ENCODE results near the gene ORAI3.

- TF ChIP-seq CTCF (IDR thresholded peaks at IDR 0.05) (no peak), POLR2A (IDR thresholded peaks at IDR 0.05) (no peak), EP300 (IDR thresholded peaks at IDR 0.05) (no peak), POLR2AphosphoS5 (IDR thresholded peaks at IDR 0.05) (no peak)
Observed at GRCh38 chr16:30954993-30955392, 6.1 kb downstream of the ORAI3 start.

Data from upper lobe of left lung (tissue), 4 donors.